Cardiac septum (tissue), 1 donor: ENCODE results near the gene ARRB1. TPM values are rescaled to one million over a fixed set of nuclear protein-coding genes. Genes with fewer than 3 reads are reported as not detected.
"Not testable (repeated sequence)": the region's sequence is repeated elsewhere in the genome, so short reads cannot be mapped to it uniquely, and the experiment has no call there.

Experiments
- DNase-seq: peaks from one replicate; pipeline ENCODE4 v3.0.0-alpha.2; 2020; ENCODE audit warnings: low spot score
- intact Hi-C: fragments of 100-400 bp; cut with DNase I; formaldehyde crosslinking; loops from one replicate; pipeline ENCODE4 v1.14.0; 2022
- total RNA-seq: library from RNA; stranded (reverse); fragmentation: NEBNext Ultra II Directional; extraction: Animal tissue kit (Norgen Biotek cat#: 25700); gene quantifications from one replicate; pipeline ENCODE4 v1.2.1, GENCODE V29; 2021
- donor health status: DM: no; HTN: no; CAD: no.

Gene ARRB1
- total RNA-seq, 1 donor from 2014 or later = 21.4 TPM

GRCh38 chr11:75374646-75375045, 23.2 kb upstream of the ARRB1 start:
- intact Hi-C loops = no loop called here
- DNase-seq = no peak

- DNase-seq = no peak
- intact Hi-C loops = no loop called here
These were observed 21.7 kb upstream of the ARRB1 start for GRCh38 chr11:75373201-75373600.

- no peak for DNase-seq
- intact Hi-C loops = no loop called here
These were observed 20.8 kb upstream of the ARRB1 start for GRCh38 chr11:75371949-75372876.

GRCh38 chr11:75369560-75370255, 18.2 kb upstream of the ARRB1 start:
- intact Hi-C loops = no loop called here
- no peak for DNase-seq

- intact Hi-C loops, DNase-seq: not testable (repeated sequence)
These were observed 15.4 kb upstream of the ARRB1 start for GRCh38 chr11:75366826-75367225.

GRCh38 chr11:75365711-75366181, 14.3 kb upstream of the ARRB1 start:
- DNase-seq = no peak
- intact Hi-C loops = no loop called here

- intact Hi-C loops, DNase-seq: not testable (repeated sequence)
These were observed 10.8 kb upstream of the ARRB1 start for GRCh38 chr11:75362285-75362684.

- intact Hi-C loops = no loop called here
- DNase-seq = no peak
These were observed 5.2 kb upstream of the ARRB1 start for GRCh38 chr11:75356613-75357012.

GRCh38 chr11:75355051-75355450, 3.6 kb upstream of the ARRB1 start:
- DNase-seq = no peak
- intact Hi-C loops = no loop called here

GRCh38 chr11:75352588-75353206, 1.2 kb upstream of the ARRB1 start:
- intact Hi-C loops = no loop called here
- no peak for DNase-seq

GRCh38 chr11:75351791-75352587, 528 bp upstream of the ARRB1 start:
- intact Hi-C loops = no loop called here
- DNase-seq = no peak

GRCh38 chr11:75350743-75351540, 519 bp downstream of the ARRB1 start:
- DNase-seq = no peak
- intact Hi-C loops = no loop called here

- intact Hi-C loops = no loop called here
- DNase-seq = no peak
These were observed 1.2 kb downstream of the ARRB1 start for GRCh38 chr11:75350122-75350742.

GRCh38 chr11:75349521-75350116, 1.8 kb downstream of the ARRB1 start:
- no peak for DNase-seq
- intact Hi-C loops = no loop called here

- intact Hi-C loops = no loop called here
- DNase-seq = no peak
These were observed 3.5 kb downstream of the ARRB1 start for GRCh38 chr11:75347781-75348566.

GRCh38 chr11:75346912-75347647, 4.4 kb downstream of the ARRB1 start:
- no peak for DNase-seq
- intact Hi-C loops = no loop called here
